ELR (cell line): Measurements from ENCODE around the gene ANXA1.

Source experiments
- DNase-seq: peaks from one replicate; pipeline ENCODE4 v3.0.0-alpha.2; 2015; ENCODE audit warnings: low read depth

Gene ANXA1

GRCh38 chr9:73210886-73211666 lies 59.4 kb downstream of the ANXA1 start:
- no peak for DNase-seq

DNA sequence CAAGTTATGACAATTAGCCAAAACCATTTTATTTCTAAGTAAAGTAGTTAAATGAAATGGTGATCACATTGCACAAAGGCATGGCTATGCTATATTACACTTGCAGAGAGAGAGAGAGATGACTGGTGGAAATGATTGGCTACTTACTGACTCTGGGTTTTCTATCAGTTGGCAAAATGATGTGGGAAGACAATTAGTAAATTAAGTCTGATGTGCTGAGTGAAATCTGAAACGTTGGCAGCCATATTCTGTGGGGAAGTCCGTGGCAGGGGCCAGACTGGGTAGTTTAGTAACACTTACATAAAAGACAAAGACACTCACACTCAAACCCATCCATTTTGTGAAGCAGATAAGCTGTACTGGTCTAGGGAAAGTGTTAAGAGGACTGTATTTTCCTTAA lies 61.6 kb downstream of the ANXA1 start:
- DNase-seq, result no peak

GRCh38 chr9:73215249-73215648 lies 63.6 kb downstream of the ANXA1 start:
- no peak for DNase-seq

GRCh38 chr9:73216100-73216499 lies 64.4 kb downstream of the ANXA1 start:
- no peak for DNase-seq
